KMS-11 (cell line): ENCODE results near the gene ABCB8.

Experiments
- H2AFZ ChIP-seq: fragments of 200-600 bp; sonication (generic); 2 replicates; pipeline ENCODE4 v1.6.1; 2016; ENCODE audit warnings: antibody characterized with exemption, mixed run types, low read depth
- H3K27ac ChIP-seq: fragments of 200-600 bp; sonication (generic); 2 replicates; pipeline ENCODE4 v1.6.1; 2016; ENCODE audit warnings: mild to moderate bottlenecking, mixed run types
- H3K27me3 ChIP-seq: fragments of 200-600 bp; sonication (generic); 2 replicates; pipeline ENCODE4 v1.6.1; 2017; ENCODE audit warnings: mild to moderate bottlenecking, low read depth, mixed run types, moderate library complexity; ENCODE audit not compliant: insufficient read depth
- H3K36me3 ChIP-seq: fragments of 200-600 bp; sonication (generic); 2 replicates; pipeline ENCODE4 v1.6.1; 2017; ENCODE audit warnings: mild to moderate bottlenecking, mixed run types; ENCODE audit not compliant: insufficient read depth
- H3K4me1 ChIP-seq: fragments of 200-600 bp; sonication (generic); 2 replicates; pipeline ENCODE4 v1.6.1; 2016; ENCODE audit warnings: mild to moderate bottlenecking, low read depth, mixed run types; ENCODE audit not compliant: poor library complexity, severe bottlenecking
- H3K4me2 ChIP-seq: fragments of 200-600 bp; sonication (generic); 2 replicates; pipeline ENCODE4 v1.7.0; 2016; ENCODE audit warnings: mild to moderate bottlenecking, mixed run types
- H3K4me3 ChIP-seq: fragments of 200-600 bp; sonication (generic); IDR thresholded peaks from 2 replicates; pipeline ENCODE4 v1.6.1; 2017; ENCODE audit warnings: low read depth, low read length, mixed read lengths; ENCODE audit not compliant: insufficient read depth
- H3K79me2 ChIP-seq: fragments of 200-600 bp; sonication (generic); 2 replicates; pipeline ENCODE4 v1.6.1; 2016; ENCODE audit warnings: low read depth, mixed run types; ENCODE audit not compliant: insufficient read depth
- H3K9ac ChIP-seq: fragments of 200-600 bp; sonication (generic); 2 replicates; pipeline ENCODE4 v1.6.1; 2016; ENCODE audit warnings: mild to moderate bottlenecking, mixed run types
- H4K20me1 ChIP-seq: fragments of 200-600 bp; sonication (generic); 2 replicates; pipeline ENCODE4 v1.6.1; 2016; ENCODE audit warnings: mild to moderate bottlenecking, mixed run types; ENCODE audit not compliant: insufficient read depth
- TF ChIP-seq, protein P1 (sequence below): fragments of 200-600 bp; sonication (generic); conservative IDR thresholded peaks from 2 replicates; pipeline ENCODE4 v1.6.1; 2017; ENCODE audit warnings: low read depth, mild to moderate bottlenecking, antibody characterized with exemption, low read length, moderate library complexity, mixed read lengths

Gene ABCB8

GRCh38 chr7:150988230-150989226 lies 39.7 kb upstream of the ABCB8 start:
- no peaks in the 10 kb centered on the region for H3K36me3 ChIP-seq
- no peak overlapping the region for H3K9ac ChIP-seq
- no peaks in the 10 kb centered on the region for H3K79me2 ChIP-seq
- no peak overlapping the region for H3K4me2 ChIP-seq
- peaks cover 78% of the 10 kb centered on the region for H3K27me3 ChIP-seq
- TF ChIP-seq, protein P1, sequence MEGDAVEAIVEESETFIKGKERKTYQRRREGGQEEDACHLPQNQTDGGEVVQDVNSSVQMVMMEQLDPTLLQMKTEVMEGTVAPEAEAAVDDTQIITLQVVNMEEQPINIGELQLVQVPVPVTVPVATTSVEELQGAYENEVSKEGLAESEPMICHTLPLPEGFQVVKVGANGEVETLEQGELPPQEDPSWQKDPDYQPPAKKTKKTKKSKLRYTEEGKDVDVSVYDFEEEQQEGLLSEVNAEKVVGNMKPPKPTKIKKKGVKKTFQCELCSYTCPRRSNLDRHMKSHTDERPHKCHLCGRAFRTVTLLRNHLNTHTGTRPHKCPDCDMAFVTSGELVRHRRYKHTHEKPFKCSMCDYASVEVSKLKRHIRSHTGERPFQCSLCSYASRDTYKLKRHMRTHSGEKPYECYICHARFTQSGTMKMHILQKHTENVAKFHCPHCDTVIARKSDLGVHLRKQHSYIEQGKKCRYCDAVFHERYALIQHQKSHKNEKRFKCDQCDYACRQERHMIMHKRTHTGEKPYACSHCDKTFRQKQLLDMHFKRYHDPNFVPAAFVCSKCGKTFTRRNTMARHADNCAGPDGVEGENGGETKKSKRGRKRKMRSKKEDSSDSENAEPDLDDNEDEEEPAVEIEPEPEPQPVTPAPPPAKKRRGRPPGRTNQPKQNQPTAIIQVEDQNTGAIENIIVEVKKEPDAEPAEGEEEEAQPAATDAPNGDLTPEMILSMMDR = peak; percentile 92
- H3K27ac ChIP-seq = no peak overlapping the region
- peaks cover 7% of the 10 kb centered on the region for H3K4me1 ChIP-seq
- H2AFZ ChIP-seq = no peak overlapping the region
- no peaks in the 10 kb centered on the region for H4K20me1 ChIP-seq
- no peak overlapping the region for H3K4me3 ChIP-seq

DNA sequence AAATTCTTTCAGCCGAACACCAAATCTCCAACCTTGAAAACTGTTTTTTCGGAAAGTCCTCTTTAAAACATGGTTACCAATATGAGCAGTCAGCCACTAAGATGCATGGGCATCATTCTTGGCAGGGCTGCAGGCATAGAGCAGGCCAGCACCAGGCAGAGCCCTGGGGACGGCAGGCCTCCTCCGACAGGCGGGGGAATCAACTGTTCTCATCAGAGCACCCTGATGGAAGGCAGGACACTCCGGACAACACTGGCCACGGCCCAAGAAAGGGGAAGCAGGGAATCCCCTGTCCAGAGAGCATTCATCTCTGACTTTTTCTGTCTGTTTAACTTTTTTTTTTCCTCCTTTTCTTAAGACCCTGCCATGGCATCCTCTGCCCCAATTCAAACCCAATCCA lies 38.8 kb upstream of the ABCB8 start:
- H3K4me3 ChIP-seq = no peak overlapping the region
- no peak overlapping the region for H2AFZ ChIP-seq
- no peak overlapping the region for H3K27ac ChIP-seq
- TF ChIP-seq, protein P1 = no peak
- H3K27me3 ChIP-seq = peaks cover 69% of the 10 kb centered on the region
- H3K36me3 ChIP-seq = no peaks in the 10 kb centered on the region
- H3K9ac ChIP-seq = no peak overlapping the region
- no peaks in the 10 kb centered on the region for H3K79me2 ChIP-seq
- no peaks in the 10 kb centered on the region for H4K20me1 ChIP-seq
- H3K4me1 ChIP-seq = peaks cover 7% of the 10 kb centered on the region
- H3K4me2 ChIP-seq = no peak overlapping the region

- Histone ChIP-seq H3K4me2 (no peak within 1 kb of the TSS), H3K4me1 (peaks cover 7% of the 10 kb centered on the region), H3K9ac (no peak within 1 kb of the TSS), H3K27ac (no peak within 1 kb of the TSS), H3K27me3 (peaks cover 63% of the 10 kb centered on the region), H3K4me3 (no peak within 1 kb of the TSS), H3K79me2 (no peaks in the 10 kb centered on the region), H2AFZ (no peak within 1 kb of the TSS), H4K20me1 (no peaks in the 10 kb centered on the region), H3K36me3 (no peaks in the 10 kb centered on the region)
- TF ChIP-seq, protein P1 = no peak
Observed at GRCh38 chr7:150990416-150991186, 37.6 kb upstream of the ABCB8 start, which contains the start of gene NOS3. TSS of gene NOS3 (plus strand) at chr7:150991017. CDS start at chr7:150993804, 2,787 bp downstream.

GRCh38 chr7:150992051-150992640 lies 36.1 kb upstream of the ABCB8 start:
- TF ChIP-seq, protein P1 = no peak

More at GRCh38 chr7:150992051-150992640, 36.1 kb upstream of the ABCB8 start:
- no peaks in the 10 kb centered on the region for H3K4me1 ChIP-seq
- peaks cover 61% of the 10 kb centered on the region for H3K27me3 ChIP-seq
- H2AFZ ChIP-seq = no peak overlapping the region
- H3K79me2 ChIP-seq = no peaks in the 10 kb centered on the region
- no peak overlapping the region for H3K27ac ChIP-seq
- no peaks in the 10 kb centered on the region for H4K20me1 ChIP-seq
- no peaks in the 10 kb centered on the region for H3K36me3 ChIP-seq
- no peak overlapping the region for H3K9ac ChIP-seq
- no peak overlapping the region for H3K4me3 ChIP-seq
- H3K4me2 ChIP-seq = no peak overlapping the region
